Endometrial microvascular endothelial cells (primary cell): ENCODE results near the gene USP17L24. TPM values are rescaled to one million over a fixed set of nuclear protein-coding genes. Genes with fewer than 3 reads are reported as not detected.
"Not testable (repeated sequence)": the region's sequence is repeated elsewhere in the genome, so short reads cannot be mapped to it uniquely, and the experiment has no call there.

Source experiments
- in situ Hi-C: cut with HindIII; loops from 2 replicates; pipeline ENCODE4 v1.10.0; 2017; ENCODE audit warnings: low sequenced_read_pairs, low pct_unique_long_range_greater_than_20kb; ENCODE audit errors: inconsistent ontology term
- total RNA-seq: library from RNA; depleted of rRNA; stranded (reverse); fragments of >200 nt; gene quantifications from one replicate; pipeline ENCODE4 v1.2.3, GENCODE V29; 2015; ENCODE audit errors: inconsistent ontology term

USP17L24 gene, protein sequence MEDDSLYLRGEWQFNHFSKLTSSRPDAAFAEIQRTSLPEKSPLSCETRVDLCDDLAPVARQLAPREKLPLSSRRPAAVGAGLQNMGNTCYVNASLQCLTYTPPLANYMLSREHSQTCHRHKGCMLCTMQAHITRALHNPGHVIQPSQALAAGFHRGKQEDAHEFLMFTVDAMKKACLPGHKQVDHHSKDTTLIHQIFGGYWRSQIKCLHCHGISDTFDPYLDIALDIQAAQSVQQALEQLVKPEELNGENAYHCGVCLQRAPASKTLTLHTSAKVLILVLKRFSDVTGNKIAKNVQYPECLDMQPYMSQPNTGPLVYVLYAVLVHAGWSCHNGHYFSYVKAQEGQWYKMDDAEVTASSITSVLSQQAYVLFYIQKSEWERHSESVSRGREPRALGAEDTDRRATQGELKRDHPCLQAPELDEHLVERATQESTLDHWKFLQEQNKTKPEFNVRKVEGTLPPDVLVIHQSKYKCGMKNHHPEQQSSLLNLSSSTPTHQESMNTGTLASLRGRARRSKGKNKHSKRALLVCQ
- total RNA-seq, result not detected

DNA sequence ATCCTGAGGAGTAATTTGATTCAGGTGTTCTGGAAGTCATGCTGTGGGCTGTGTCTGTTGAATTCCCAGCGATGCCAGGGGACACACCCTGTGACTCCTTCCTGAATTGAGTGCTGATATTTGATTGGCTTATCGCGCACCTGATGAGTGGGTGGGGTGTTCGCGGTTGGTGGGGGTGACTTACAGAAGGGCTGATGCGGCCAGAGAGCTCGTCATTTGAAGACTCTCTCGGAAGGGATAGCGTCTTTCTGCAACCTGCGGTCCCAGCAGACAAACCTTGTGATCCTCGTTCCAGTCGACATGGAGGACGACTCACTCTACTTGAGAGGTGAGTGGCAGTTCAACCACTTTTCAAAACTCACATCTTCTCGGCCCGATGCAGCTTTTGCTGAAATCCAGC lies at the start of gene USP17L24:
USP17L24 (plus strand) TSS at position 301 of the 400 bp plus-strand sequence; CDS start at position 301, 0 bp downstream.
- in situ Hi-C loops, result not testable (repeated sequence)

DNA sequence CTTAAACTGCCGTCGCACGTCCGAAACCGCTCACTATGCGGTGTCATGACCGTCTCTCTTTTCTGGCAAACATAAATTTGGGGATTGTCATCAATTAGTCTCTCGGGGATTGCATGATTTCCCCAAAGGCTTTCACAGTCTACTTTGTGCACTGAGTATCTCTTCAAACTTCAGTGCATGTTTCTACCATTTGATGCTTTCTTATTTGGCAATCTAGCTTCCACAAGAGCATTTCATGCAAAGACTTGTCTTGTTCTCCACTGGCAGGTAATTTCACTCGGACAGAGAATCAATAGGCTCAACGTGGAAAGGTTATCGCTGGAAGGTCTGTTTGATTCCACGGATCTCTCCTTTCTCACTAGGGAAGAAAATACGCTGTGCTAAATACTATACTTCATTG lies 774 bp upstream of the USP17L24 start:
- in situ Hi-C loops, result not testable (repeated sequence)

DNA sequence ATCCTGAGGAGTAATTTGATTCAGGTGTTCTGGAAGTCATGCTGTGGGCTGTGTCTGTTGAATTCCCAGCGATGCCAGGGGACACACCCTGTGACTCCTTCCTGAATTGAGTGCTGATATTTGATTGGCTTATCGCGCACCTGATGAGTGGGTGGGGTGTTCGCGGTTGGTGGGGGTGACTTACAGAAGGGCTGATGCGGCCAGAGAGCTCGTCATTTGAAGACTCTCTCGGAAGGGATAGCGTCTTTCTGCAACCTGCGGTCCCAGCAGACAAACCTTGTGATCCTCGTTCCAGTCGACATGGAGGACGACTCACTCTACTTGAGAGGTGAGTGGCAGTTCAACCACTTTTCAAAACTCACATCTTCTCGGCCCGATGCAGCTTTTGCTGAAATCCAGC lies 4.6 kb downstream of the USP17L24 start, which contains the start of gene USP17L25:
USP17L25 (plus strand) TSS at position 301 of the 400 bp plus-strand sequence; CDS start at position 301, 0 bp downstream.
- in situ Hi-C loops, result not testable (repeated sequence)

DNA sequence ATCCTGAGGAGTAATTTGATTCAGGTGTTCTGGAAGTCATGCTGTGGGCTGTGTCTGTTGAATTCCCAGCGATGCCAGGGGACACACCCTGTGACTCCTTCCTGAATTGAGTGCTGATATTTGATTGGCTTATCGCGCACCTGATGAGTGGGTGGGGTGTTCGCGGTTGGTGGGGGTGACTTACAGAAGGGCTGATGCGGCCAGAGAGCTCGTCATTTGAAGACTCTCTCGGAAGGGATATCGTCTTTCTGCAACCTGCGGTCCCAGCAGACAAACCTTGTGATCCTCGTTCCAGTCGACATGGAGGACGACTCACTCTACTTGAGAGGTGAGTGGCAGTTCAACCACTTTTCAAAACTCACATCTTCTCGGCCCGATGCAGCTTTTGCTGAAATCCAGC lies 9.4 kb downstream of the USP17L24 start, which contains the start of gene USP17L26:
USP17L26 (plus strand) TSS at position 301 of the 400 bp plus-strand sequence; CDS start at position 301, 0 bp downstream.
- in situ Hi-C loops, result not testable (repeated sequence)

DNA sequence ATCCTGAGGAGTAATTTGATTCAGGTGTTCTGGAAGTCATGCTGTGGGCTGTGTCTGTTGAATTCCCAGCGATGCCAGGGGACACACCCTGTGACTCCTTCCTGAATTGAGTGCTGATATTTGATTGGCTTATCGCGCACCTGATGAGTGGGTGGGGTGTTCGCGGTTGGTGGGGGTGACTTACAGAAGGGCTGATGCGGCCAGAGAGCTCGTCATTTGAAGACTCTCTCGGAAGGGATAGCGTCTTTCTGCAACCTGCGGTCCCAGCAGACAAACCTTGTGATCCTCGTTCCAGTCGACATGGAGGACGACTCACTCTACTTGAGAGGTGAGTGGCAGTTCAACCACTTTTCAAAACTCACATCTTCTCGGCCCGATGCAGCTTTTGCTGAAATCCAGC lies 14.1 kb downstream of the USP17L24 start, which contains the start of gene USP17L5:
USP17L5 (plus strand) TSS at position 301 of the 400 bp plus-strand sequence; CDS start at position 301, 0 bp downstream.
- in situ Hi-C loops, result not testable (repeated sequence)

DNA sequence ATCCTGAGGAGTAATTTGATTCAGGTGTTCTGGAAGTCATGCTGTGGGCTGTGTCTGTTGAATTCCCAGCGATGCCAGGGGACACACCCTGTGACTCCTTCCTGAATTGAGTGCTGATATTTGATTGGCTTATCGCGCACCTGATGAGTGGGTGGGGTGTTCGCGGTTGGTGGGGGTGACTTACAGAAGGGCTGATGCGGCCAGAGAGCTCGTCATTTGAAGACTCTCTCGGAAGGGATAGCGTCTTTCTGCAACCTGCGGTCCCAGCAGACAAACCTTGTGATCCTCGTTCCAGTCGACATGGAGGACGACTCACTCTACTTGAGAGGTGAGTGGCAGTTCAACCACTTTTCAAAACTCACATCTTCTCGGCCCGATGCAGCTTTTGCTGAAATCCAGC lies 18.9 kb downstream of the USP17L24 start, which contains the start of gene USP17L27:
USP17L27 (plus strand) TSS at position 301 of the 400 bp plus-strand sequence; CDS start at position 301, 0 bp downstream.
- in situ Hi-C loops, result not testable (repeated sequence)

DNA sequence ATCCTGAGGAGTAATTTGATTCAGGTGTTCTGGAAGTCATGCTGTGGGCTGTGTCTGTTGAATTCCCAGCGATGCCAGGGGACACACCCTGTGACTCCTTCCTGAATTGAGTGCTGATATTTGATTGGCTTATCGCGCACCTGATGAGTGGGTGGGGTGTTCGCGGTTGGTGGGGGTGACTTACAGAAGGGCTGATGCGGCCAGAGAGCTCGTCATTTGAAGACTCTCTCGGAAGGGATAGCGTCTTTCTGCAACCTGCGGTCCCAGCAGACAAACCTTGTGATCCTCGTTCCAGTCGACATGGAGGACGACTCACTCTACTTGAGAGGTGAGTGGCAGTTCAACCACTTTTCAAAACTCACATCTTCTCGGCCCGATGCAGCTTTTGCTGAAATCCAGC lies 23.6 kb downstream of the USP17L24 start, which contains the start of gene USP17L28:
USP17L28 (plus strand) TSS at position 301 of the 400 bp plus-strand sequence; CDS start at position 301, 0 bp downstream.
- in situ Hi-C loops, result not testable (repeated sequence)

DNA sequence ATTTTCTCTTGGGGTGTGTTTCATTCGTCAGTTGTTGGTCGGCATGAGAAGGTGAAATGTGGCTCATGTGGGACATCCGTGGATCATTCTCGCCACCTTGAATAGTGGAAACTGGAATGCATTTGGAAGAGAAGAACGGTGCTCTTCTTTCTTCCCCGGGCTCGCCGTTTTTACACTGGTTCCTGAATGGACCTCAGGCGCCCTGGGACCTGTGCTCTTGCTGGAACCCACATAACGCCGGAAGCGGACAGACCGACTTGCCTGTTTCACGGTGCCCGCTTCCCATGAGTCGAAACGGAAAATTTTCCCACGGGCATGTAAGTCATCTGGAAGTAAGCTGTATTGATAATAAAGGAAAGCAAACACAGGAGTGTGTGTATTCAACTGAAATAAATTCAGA lies 25.9 kb downstream of the USP17L24 start:
- in situ Hi-C loops, result not testable (repeated sequence)

DNA sequence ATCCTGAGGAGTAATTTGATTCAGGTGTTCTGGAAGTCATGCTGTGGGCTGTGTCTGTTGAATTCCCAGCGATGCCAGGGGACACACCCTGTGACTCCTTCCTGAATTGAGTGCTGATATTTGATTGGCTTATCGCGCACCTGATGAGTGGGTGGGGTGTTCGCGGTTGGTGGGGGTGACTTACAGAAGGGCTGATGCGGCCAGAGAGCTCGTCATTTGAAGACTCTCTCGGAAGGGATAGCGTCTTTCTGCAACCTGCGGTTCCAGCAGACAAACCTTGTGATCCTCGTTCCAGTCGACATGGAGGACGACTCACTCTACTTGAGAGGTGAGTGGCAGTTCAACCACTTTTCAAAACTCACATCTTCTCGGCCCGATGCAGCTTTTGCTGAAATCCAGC lies 28.4 kb downstream of the USP17L24 start, which contains the start of gene USP17L29:
USP17L29 (plus strand) TSS at position 301 of the 400 bp plus-strand sequence; CDS start at position 301, 0 bp downstream.
- in situ Hi-C loops, result not testable (repeated sequence)

DNA sequence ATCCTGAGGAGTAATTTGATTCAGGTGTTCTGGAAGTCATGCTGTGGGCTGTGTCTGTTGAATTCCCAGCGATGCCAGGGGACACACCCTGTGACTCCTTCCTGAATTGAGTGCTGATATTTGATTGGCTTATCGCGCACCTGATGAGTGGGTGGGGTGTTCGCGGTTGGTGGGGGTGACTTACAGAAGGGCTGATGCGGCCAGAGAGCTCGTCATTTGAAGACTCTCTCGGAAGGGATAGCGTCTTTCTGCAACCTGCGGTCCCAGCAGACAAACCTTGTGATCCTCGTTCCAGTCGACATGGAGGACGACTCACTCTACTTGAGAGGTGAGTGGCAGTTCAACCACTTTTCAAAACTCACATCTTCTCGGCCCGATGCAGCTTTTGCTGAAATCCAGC lies 37.9 kb downstream of the USP17L24 start, which contains the start of gene USP17L30:
USP17L30 (plus strand) TSS at position 301 of the 400 bp plus-strand sequence; CDS start at position 301, 0 bp downstream.
- in situ Hi-C loops, result not testable (repeated sequence)

Other genes with a start within 250 kb of the USP17L24 start
- not detected for gene FAM90A26, start 154.8 kb upstream of the USP17L24 start, total RNA-seq
- gene USP17L10, start 114.5 kb upstream of the USP17L24 start, total RNA-seq, result not detected
- not detected for gene USP17L11, start 109.8 kb upstream of the USP17L24 start, total RNA-seq
- not detected for gene USP17L12, start 105.0 kb upstream of the USP17L24 start, total RNA-seq
- gene USP17L13, start 100.3 kb upstream of the USP17L24 start, total RNA-seq, result not detected
- not detected for gene USP17L15, start 90.8 kb upstream of the USP17L24 start, total RNA-seq
- not detected for gene USP17L17, start 81.3 kb upstream of the USP17L24 start, total RNA-seq
- gene USP17L18, start 76.5 kb upstream of the USP17L24 start, total RNA-seq, result not detected
- gene USP17L19, start 71.8 kb upstream of the USP17L24 start, total RNA-seq, result not detected
- not detected for gene USP17L20, start 67.0 kb upstream of the USP17L24 start, total RNA-seq
- gene USP17L21, start 62.3 kb upstream of the USP17L24 start, total RNA-seq, result not detected
- gene USP17L22, start 57.5 kb upstream of the USP17L24 start, total RNA-seq, result not detected
- not detected for gene USP17L25, start 4.7 kb downstream of the USP17L24 start, total RNA-seq
- not detected for gene USP17L26, start 9.5 kb downstream of the USP17L24 start, total RNA-seq
- gene USP17L5, start 14.2 kb downstream of the USP17L24 start, total RNA-seq, result not detected
- not detected for gene USP17L27, start 19.0 kb downstream of the USP17L24 start, total RNA-seq
- gene USP17L28, start 23.7 kb downstream of the USP17L24 start, total RNA-seq, result not detected
- not detected for gene USP17L29, start 28.5 kb downstream of the USP17L24 start, total RNA-seq
- not detected for gene USP17L30, start 38.0 kb downstream of the USP17L24 start, total RNA-seq
- not detected for gene DEFB131A, start 119.2 kb downstream of the USP17L24 start, total RNA-seq